ENCODE measurements around the gene GAS6.

GRCh38 chr13:113852536-113853517 lies 11.0 kb downstream of the GAS6 start:
- TF ChIP-seq HDGF (IDR thresholded peaks at IDR 0.05; ENCODE audit: borderline replicate concordance) (no peak), SP1 (IDR thresholded peaks at IDR 0.05) (no peak), SUZ12 (IDR thresholded peaks at IDR 0.05) (no peak), FOXK2 (IDR thresholded peaks at IDR 0.05) (no peak), BHLHE40 (IDR thresholded peaks at IDR 0.05; ENCODE audit: borderline replicate concordance) (no peak), L3MBTL2 (conservative IDR thresholded peaks at IDR 0.05) (no peak), NFRKB (IDR thresholded peaks at IDR 0.05) (no peak), FOXM1 (IDR thresholded peaks at IDR 0.05; ENCODE audit: borderline replicate concordance) (no peak), FOXA1 (IDR thresholded peaks at IDR 0.05) (no peak), ZNF384 (IDR thresholded peaks at IDR 0.05) (no peak)
